Measurements from ENCODE around the gene DICER1.

DICER1 gene

GRCh38 chr14:95095996-95096395 is 61.3 kb downstream of the DICER1 start:
- no peak for DNase-seq (ENCODE audit: low read depth, low spot score)
- no peak for TF ChIP-seq CTCF (IDR thresholded peaks at IDR 0.05; ENCODE audit: insufficient read depth, low read length, missing control alignments)
- no peak overlapping the region for H3K4me3 ChIP-seq (ENCODE audit: low read depth, low read length)
- CTCF ChIA-PET = interaction anchor here (0.5 to 2.5 kb wide), 4 partner anchors 11 to 407 kb away, joined by 3 to 24 read pairs (median 8); no protein-coding TSS in a partner anchor
- POLR2A ChIA-PET = no interaction called here

- no peak for TF ChIP-seq CTCF (IDR thresholded peaks at IDR 0.05; ENCODE audit: insufficient read depth, low read length, missing control alignments)
- ChIA-PET POLR2A (no interaction called here), CTCF (interaction anchor here (1.0 to 1.3 kb wide), 2 partner anchors 9 to 12 kb away, joined by 4 to 5 read pairs; no protein-coding TSS in a partner anchor)
- no peak overlapping the region for H3K4me3 ChIP-seq (ENCODE audit: low read depth, low read length)
- DNase-seq (ENCODE audit: low read depth, low spot score) = no peak
These were observed 64.6 kb downstream of the DICER1 start for GRCh38 chr14:95092723-95093122.

GRCh38 chr14:95091581-95091980 is 65.7 kb downstream of the DICER1 start:
- TF ChIP-seq CTCF (IDR thresholded peaks at IDR 0.05; ENCODE audit: insufficient read depth, low read length, missing control alignments) = no peak
- CTCF ChIA-PET = no interaction called here
- no peak for DNase-seq (ENCODE audit: low read depth, low spot score)

GRCh38 chr14:95088665-95089064 is 68.7 kb downstream of the DICER1 start:
- H3K4me3 ChIP-seq (ENCODE audit: low read depth, low read length) = no peak overlapping the region
- no peak for DNase-seq (ENCODE audit: low read depth, low spot score)
- ChIA-PET POLR2A (interaction anchor here (0.7 kb wide), 1 partner anchor 1062 kb away, joined by 3 read pairs; the partner anchor contains the start of gene OTUB2), CTCF (interaction anchor here (0.9 kb wide), 1 partner anchor 14 kb away, joined by 4 read pairs; no protein-coding TSS in a partner anchor)
- no peak for TF ChIP-seq CTCF (IDR thresholded peaks at IDR 0.05; ENCODE audit: insufficient read depth, low read length, missing control alignments)

More at GRCh38 chr14:95091581-95091980, 65.7 kb downstream of the DICER1 start:
- POLR2A ChIA-PET = no interaction called here
- H3K4me3 ChIP-seq (ENCODE audit: low read depth, low read length) = no peak overlapping the region

GRCh38 chr14:95087619-95088018 is 69.7 kb downstream of the DICER1 start:
- POLR2A ChIA-PET = no interaction called here
- no peak overlapping the region for H3K4me3 ChIP-seq (ENCODE audit: low read depth, low read length)
- TF ChIP-seq CTCF (IDR thresholded peaks at IDR 0.05; ENCODE audit: insufficient read depth, low read length, missing control alignments) = no peak
- CTCF ChIA-PET = no interaction called here
- DNase-seq (ENCODE audit: low read depth, low spot score) = no peak

- CTCF ChIA-PET = no interaction called here
These were observed 72.0 kb downstream of the DICER1 start for GRCh38 chr14:95085321-95085720.

More at GRCh38 chr14:95085321-95085720, 72.0 kb downstream of the DICER1 start:
- DNase-seq (ENCODE audit: low read depth, low spot score) = no peak
- no peak for TF ChIP-seq CTCF (IDR thresholded peaks at IDR 0.05; ENCODE audit: insufficient read depth, low read length, missing control alignments)
- H3K4me3 ChIP-seq (ENCODE audit: low read depth, low read length) = no peak overlapping the region
- POLR2A ChIA-PET = no interaction called here
